Keratinocyte (primary cell): ENCODE measurements around the gene MGAT1. TPM values are rescaled to one million over a fixed set of nuclear protein-coding genes. Genes with fewer than 3 reads are reported as not detected.

ENCODE experiments used
- DNase-seq: peaks from one replicate; pipeline ENCODE4 v3.0.0-alpha.2; 2011; ENCODE audit warnings: low read depth, missing footprints, low spot score
- FAIRE-seq: peaks from 2 replicates; lab custom pipeline; 2011; peaks lifted over from hg19 to GRCh38; lab: Jason Lieb, UNC
- H2AFZ ChIP-seq: 2 replicates; pipeline ENCODE4 v1.6.0; 2012; ENCODE audit warnings: low read length, control low read depth, inconsistent platforms; ENCODE audit not compliant: control insufficient read depth
- H3K27ac ChIP-seq: 2 replicates; pipeline ENCODE4 v1.5.1; 2011; ENCODE audit warnings: low read length; ENCODE audit not compliant: control insufficient read depth, insufficient read depth
- H3K27me3 ChIP-seq: 3 replicates; pipeline ENCODE4 v1.6.0; 2011; ENCODE audit warnings: low read length; ENCODE audit not compliant: control insufficient read depth, insufficient read depth; ENCODE audit errors: extremely low read depth
- H3K36me3 ChIP-seq, 2 experiments: 2 replicates in 1 of 2; 3 replicates in 1 of 2; pipeline ENCODE4 v1.5.1; 2011; ENCODE audit warnings: low read length in 2 of 2, mild to moderate bottlenecking in 1 of 2; ENCODE audit not compliant: control insufficient read depth in 2 of 2, insufficient read depth in 2 of 2; ENCODE audit errors: extremely low read depth in 1 of 2
- H3K4me1 ChIP-seq: 3 replicates; pipeline ENCODE4 v1.5.1; 2011; ENCODE audit warnings: low read length; ENCODE audit not compliant: control insufficient read depth, insufficient read depth; ENCODE audit errors: extremely low read depth
- H3K4me2 ChIP-seq: 3 replicates; pipeline ENCODE4 v1.6.0; 2011; ENCODE audit warnings: low read depth, low read length; ENCODE audit not compliant: control insufficient read depth, insufficient read depth; ENCODE audit errors: extremely low read depth
- H3K4me3 ChIP-seq, 3 experiments: fragments of 200-600 bp in 1 of 3; sonication (generic) in 1 of 3; 2 replicates in 2 of 3; 3 replicates in 1 of 3; pipeline ENCODE4 v1.5.1; 2011 to 2016; ENCODE audit warnings: low read length in 3 of 3, mild to moderate bottlenecking in 3 of 3, control low read depth in 2 of 3, inconsistent platforms in 1 of 3, low read depth in 1 of 3, mixed read lengths in 1 of 3, mixed run types in 1 of 3, moderate library complexity in 1 of 3; ENCODE audit not compliant: control insufficient read depth in 2 of 3, insufficient read depth in 2 of 3; ENCODE audit errors: extremely low read depth in 1 of 3
- H3K79me2 ChIP-seq: 2 replicates; pipeline ENCODE4 v1.6.0; 2012; ENCODE audit warnings: low read length; ENCODE audit not compliant: control insufficient read depth, insufficient read depth
- H3K9ac ChIP-seq: 3 replicates; pipeline ENCODE4 v1.6.0; 2011; ENCODE audit warnings: low read length; ENCODE audit not compliant: control insufficient read depth, insufficient read depth; ENCODE audit errors: extremely low read depth
- H3K9me1 ChIP-seq: 3 replicates; pipeline ENCODE4 v1.6.0; 2011; ENCODE audit warnings: low read length; ENCODE audit not compliant: control insufficient read depth, insufficient read depth; ENCODE audit errors: extremely low read depth
- H3K9me3 ChIP-seq: 2 replicates; pipeline ENCODE4 v1.5.1; 2012; ENCODE audit warnings: low read depth, low read length; ENCODE audit not compliant: control insufficient read depth
- H4K20me1 ChIP-seq: 3 replicates; pipeline ENCODE4 v1.6.0; 2011; ENCODE audit warnings: low read length; ENCODE audit not compliant: control insufficient read depth, insufficient read depth; ENCODE audit errors: extremely low read depth
- CTCF ChIP-seq, 3 experiments: IDR thresholded peaks in 1 of 3; conservative IDR thresholded peaks in 1 of 3; optimal IDR thresholded peaks in 1 of 3; 2 replicates in 2 of 3; 3 replicates in 1 of 3; pipeline versions ENCODE3 to v1.5.1; 2011; ENCODE audit warnings: low read length in 3 of 3, mild to moderate bottlenecking in 3 of 3, moderate library complexity in 2 of 3, control low read depth in 1 of 3, inconsistent platforms in 1 of 3; ENCODE audit not compliant: insufficient read depth in 2 of 3; ENCODE audit errors: extremely low read depth in 1 of 3
- EZH2 ChIP-seq: IDR thresholded peaks from one replicate; pipeline ENCODE4 v1.6.1; 2012; ENCODE audit warnings: inconsistent platforms, mild to moderate bottlenecking, low read length, moderate library complexity
- dilution Hi-C: fragments of 300-500 bp; cut with MboI; formaldehyde crosslinking; loops from one replicate; pipeline ENCODE4 v1.7.0; 2020; ENCODE audit warnings: low sequenced_read_pairs; ENCODE audit not compliant: extremely low pct_ligation_motif_present
- polyA plus RNA-seq, 5 experiments: library from polyadenylated mRNA; depleted of rRNA in 3 of 5; stranded (reverse) in 3 of 5; stranded (forward) in 1 of 5; unstranded in 1 of 5; fragments of >200 nt; gene quantifications; 1 replicate in 1 of 5; 2 replicates in 3 of 5; 3 replicates in 1 of 5; pipeline versions ENCODE4 v1.2.1 to v1.2.3, GENCODE V29; 2011 to 2012; ENCODE audit warnings: missing spikeins in 2 of 5, low read depth in 1 of 5, low replicate concordance in 1 of 5

Gene MGAT1
- polyA plus RNA-seq, 1 donor (not counting 4 experiments of a cell fraction or from before 2014, with no cell fraction given) = 80.3 TPM

GRCh38 chr5:180823940-180824629 is 21.5 kb upstream of the MGAT1 start:
- no peak for FAIRE-seq
- no peak for TF ChIP-seq CTCF (optimal IDR thresholded peaks at IDR 0.05 in 1 of 3, IDR thresholded peaks at IDR 0.05 in 1 of 3, conservative IDR thresholded peaks at IDR 0.05 in 1 of 3; ENCODE audit: extremely low read depth in 1 of 3, insufficient read depth in 2 of 3, low read length in 3 of 3)
- TF ChIP-seq EZH2 = no peak
- no peaks in the 10 kb centered on the region for H3K79me2 ChIP-seq
- H3K27me3 ChIP-seq = no peaks in the 10 kb centered on the region
- peaks cover 25% of the 10 kb centered on the region for H3K4me1 ChIP-seq
- peaks cover 3% of the 10 kb centered on the region for H3K9me1 ChIP-seq
- no peak overlapping the region for H2AFZ ChIP-seq
- H4K20me1 ChIP-seq = no peaks in the 10 kb centered on the region
- no peak overlapping the region for H3K9ac ChIP-seq
- no peaks in the 10 kb centered on the region for H3K36me3 ChIP-seq
- dilution Hi-C loops = no loop called here
- DNase-seq = no peak
- no peak overlapping the region for H3K4me2 ChIP-seq
- H3K27ac ChIP-seq = no peak overlapping the region
- no peak overlapping the region for H3K4me3 ChIP-seq
- H3K9me3 ChIP-seq = no peaks in the 10 kb centered on the region

- peaks cover 3% of the 10 kb centered on the region for H3K9me1 ChIP-seq
- dilution Hi-C loops = no loop called here
- peaks cover 25% of the 10 kb centered on the region for H3K4me1 ChIP-seq
- no peaks in the 10 kb centered on the region for H3K36me3 ChIP-seq
- no peaks in the 10 kb centered on the region for H3K79me2 ChIP-seq
- no peak overlapping the region for H3K27ac ChIP-seq
- H3K4me2 ChIP-seq = no peak overlapping the region
- no peaks in the 10 kb centered on the region for H3K9me3 ChIP-seq
- H3K4me3 ChIP-seq = no peak overlapping the region
- no peak for FAIRE-seq
- no peaks in the 10 kb centered on the region for H3K27me3 ChIP-seq
- TF ChIP-seq CTCF (optimal IDR thresholded peaks at IDR 0.05 in 1 of 3, IDR thresholded peaks at IDR 0.05 in 1 of 3, conservative IDR thresholded peaks at IDR 0.05 in 1 of 3; ENCODE audit: extremely low read depth in 1 of 3, insufficient read depth in 2 of 3, low read length in 3 of 3) (no peak), EZH2 (no peak)
- H4K20me1 ChIP-seq = no peaks in the 10 kb centered on the region
- no peak overlapping the region for H2AFZ ChIP-seq
- no peak overlapping the region for H3K9ac ChIP-seq
- DNase-seq = no peak
These were observed 20.7 kb upstream of the MGAT1 start for GRCh38 chr5:180823346-180823745.
